ENCODE measurements around the gene RXRA. TPM values are rescaled to one million over a fixed set of nuclear protein-coding genes. Genes with fewer than 3 reads are reported as not detected.

The RXRA gene
- total RNA-seq, 4 donors from 2014 or later: 53.5 to 61.5 (median 56.5) TPM

GRCh38 chr9:134323741-134324358, 2.4 kb upstream of the RXRA start:
- Histone ChIP-seq H3K4me1 (peaks cover 0 to 74% (median 41%) of the 10 kb centered on the region in 4 donors), H3K27me3 (no peaks in the 10 kb centered on the region), H3K36me3 (no peaks in the 10 kb centered on the region), H3K27ac (peak overlapping the region; percentile 94 to 99 (median 95)), H3K4me3 (no peak overlapping the region), H3K9me3 (no peaks in the 10 kb centered on the region)
- DNase-seq (ENCODE audit: low spot score in 2 of 2): peak in 1 of 2 donors; percentile 66
- TF ChIP-seq CTCF (IDR thresholded peaks at IDR 0.05) (no peak), POLR2A (IDR thresholded peaks at IDR 0.05) (peak in 1 of 2 donors; percentile 53), EP300 (IDR thresholded peaks at IDR 0.05) (peak; percentile 83 to 92)
- 30 to 44% methylated on average over 17 to 19 of the region's 20 CpGs for WGBS, 2 donors

- Histone ChIP-seq H3K9me3 (no peaks in the 10 kb centered on the region), H3K27ac (peak overlapping the region; percentile 94 to 99 (median 95)), H3K36me3 (no peaks in the 10 kb centered on the region), H3K4me1 (peaks cover 0 to 75% (median 46%) of the 10 kb centered on the region in 4 donors), H3K27me3 (no peaks in the 10 kb centered on the region), H3K4me3 (peak overlapping the region; percentile 53 to 81 (median 66))
- 68 to 76% methylated on average over 16 to 17 of the region's 17 CpGs for WGBS, 2 donors
- DNase-seq (ENCODE audit: low spot score in 2 of 2): no peak
- TF ChIP-seq EP300 (IDR thresholded peaks at IDR 0.05) (no peak), CTCF (IDR thresholded peaks at IDR 0.05) (no peak), POLR2A (IDR thresholded peaks at IDR 0.05) (no peak)
Observed at GRCh38 chr9:134324359-134325095, 1.7 kb upstream of the RXRA start.

- TF ChIP-seq CTCF (IDR thresholded peaks at IDR 0.05) (no peak), POLR2A (IDR thresholded peaks at IDR 0.05) (no peak), EP300 (IDR thresholded peaks at IDR 0.05) (no peak)
- Histone ChIP-seq H3K27me3 (no peaks in the 10 kb centered on the region), H3K4me1 (peaks cover 0 to 75% (median 53%) of the 10 kb centered on the region in 4 donors), H3K27ac (peak overlapping the region; percentile 94 to 99 (median 95)), H3K36me3 (no peaks in the 10 kb centered on the region), H3K4me3 (peak overlapping the region; percentile 53 to 81 (median 66)), H3K9me3 (no peaks in the 10 kb centered on the region)
- DNase-seq (ENCODE audit: low spot score in 2 of 2): no peak
- WGBS, 2 donors: 4 to 7% methylated on average over 46 to 55 of the region's 63 CpGs
Observed at GRCh38 chr9:134325096-134325812, 1.0 kb upstream of the RXRA start.

- no peaks in the 10 kb centered on the region for H3K36me3 ChIP-seq
- 0 to 2% methylated on average over 12 to 26 of the region's 83 CpGs for WGBS, 2 donors
- peak overlapping the region; percentile 70 to 91 (median 82) for H3K4me3 ChIP-seq
- no peaks in the 10 kb centered on the region for H3K27me3 ChIP-seq
- TF ChIP-seq POLR2A (IDR thresholded peaks at IDR 0.05) (no peak), EP300 (IDR thresholded peaks at IDR 0.05) (peak in 1 of 2 donors; percentile 9), CTCF (IDR thresholded peaks at IDR 0.05) (no peak)
- no peak for DNase-seq (ENCODE audit: low spot score in 2 of 2)
- H3K4me1 ChIP-seq: peaks cover 0 to 75% (median 58%) of the 10 kb centered on the region in 4 donors
- peak overlapping the region; percentile 88 to 95 (median 94) for H3K27ac ChIP-seq
- H3K9me3 ChIP-seq: no peaks in the 10 kb centered on the region
Observed at GRCh38 chr9:134326724-134327601, 708 bp downstream of the RXRA start.

All from tibial nerve (tissue), 4 donors.